Measurements from ENCODE around the gene ABHD8. TPM values are rescaled to one million over a fixed set of nuclear protein-coding genes. Genes with fewer than 3 reads are reported as not detected.

ABHD8 gene
- total and polyA plus RNA-seq, 2 donors from 2014 or later: 9.6 to 20.0 TPM

DNA sequence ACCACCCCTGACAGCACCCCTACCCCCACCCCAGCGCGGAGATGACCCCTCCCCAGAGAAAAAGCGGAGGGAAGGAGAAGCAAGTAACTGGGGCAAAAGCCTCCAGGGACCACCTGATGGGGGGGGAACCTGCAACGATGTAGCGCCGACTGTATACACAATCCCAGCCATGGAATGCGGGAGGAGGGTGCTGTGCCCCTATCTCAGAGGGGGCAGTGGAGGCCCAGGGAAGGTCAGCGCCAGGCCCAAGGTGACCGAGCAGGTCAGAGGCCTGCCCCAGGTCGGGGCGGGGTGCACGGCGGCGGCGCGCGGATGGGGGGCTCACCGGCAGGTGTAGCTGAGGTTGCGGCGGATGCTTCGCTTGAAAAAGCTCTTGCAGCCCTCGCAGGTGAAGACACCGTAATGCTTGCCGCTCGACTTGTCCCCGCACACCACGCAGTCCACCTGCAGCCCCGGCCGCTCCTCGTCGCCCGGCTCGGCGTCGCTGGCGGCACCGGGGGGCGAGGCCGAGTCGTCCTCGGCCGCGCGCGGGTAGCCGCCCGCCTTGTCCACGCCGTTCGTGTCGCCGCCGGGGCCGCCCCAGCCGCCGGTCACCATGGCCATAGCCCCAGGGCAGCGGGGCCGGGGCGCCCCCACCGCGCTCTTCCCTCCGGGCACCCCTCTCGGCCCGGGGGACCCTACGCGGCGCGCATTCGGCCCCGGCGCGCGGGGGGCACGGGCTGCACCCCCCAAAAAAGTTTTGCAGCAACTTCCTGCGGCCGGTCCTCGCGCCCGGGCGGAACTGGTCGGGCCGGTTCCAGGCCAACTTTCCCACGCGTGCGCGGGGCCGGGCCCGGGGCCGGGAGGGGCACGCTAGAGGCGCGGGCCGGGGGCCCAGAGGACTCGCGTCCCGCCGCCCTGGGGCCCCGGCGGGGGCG lies 58.3 kb downstream of the ABHD8 start:
- Histone ChIP-seq H3K4me1 (ENCODE audit: control insufficient read depth in 2 of 3, insufficient read depth in 2 of 3, low read depth in 1 of 3, low read length in 3 of 3) (peaks cover 2 to 30% (median 28%) of the 10 kb centered on the region in 3 donors), H3K27me3 (ENCODE audit: control insufficient read depth, insufficient read depth, low read length) (no peaks in the 10 kb centered on the region), H3K27ac (ENCODE audit: low read depth in 2 of 2, low read length in 2 of 2) (peak overlapping the region; percentile 87 to 88), H3K36me3 (ENCODE audit: control insufficient read depth in 2 of 3, insufficient read depth in 3 of 3, low read length in 3 of 3) (peaks cover 0 to 6% (median 0%) of the 10 kb centered on the region in 3 donors), H3K9me3 (ENCODE audit: control insufficient read depth in 2 of 3, insufficient read depth in 1 of 3, low read length in 3 of 3) (no peaks in the 10 kb centered on the region), H3K9ac (ENCODE audit: low read length in 3 of 3) (peak overlapping the region; percentile 42 to 81 (median 69)), H3K4me3 (ENCODE audit: low read length in 3 of 3) (peak overlapping the region; percentile 69 to 86 (median 82))
- DNase-seq: peak in 2 of 5 donors; percentile 60 to 76
- no peak for FAIRE-seq
- intact Hi-C loops (cut with DNase I): no loop called here
- TF ChIP-seq, protein P1, sequence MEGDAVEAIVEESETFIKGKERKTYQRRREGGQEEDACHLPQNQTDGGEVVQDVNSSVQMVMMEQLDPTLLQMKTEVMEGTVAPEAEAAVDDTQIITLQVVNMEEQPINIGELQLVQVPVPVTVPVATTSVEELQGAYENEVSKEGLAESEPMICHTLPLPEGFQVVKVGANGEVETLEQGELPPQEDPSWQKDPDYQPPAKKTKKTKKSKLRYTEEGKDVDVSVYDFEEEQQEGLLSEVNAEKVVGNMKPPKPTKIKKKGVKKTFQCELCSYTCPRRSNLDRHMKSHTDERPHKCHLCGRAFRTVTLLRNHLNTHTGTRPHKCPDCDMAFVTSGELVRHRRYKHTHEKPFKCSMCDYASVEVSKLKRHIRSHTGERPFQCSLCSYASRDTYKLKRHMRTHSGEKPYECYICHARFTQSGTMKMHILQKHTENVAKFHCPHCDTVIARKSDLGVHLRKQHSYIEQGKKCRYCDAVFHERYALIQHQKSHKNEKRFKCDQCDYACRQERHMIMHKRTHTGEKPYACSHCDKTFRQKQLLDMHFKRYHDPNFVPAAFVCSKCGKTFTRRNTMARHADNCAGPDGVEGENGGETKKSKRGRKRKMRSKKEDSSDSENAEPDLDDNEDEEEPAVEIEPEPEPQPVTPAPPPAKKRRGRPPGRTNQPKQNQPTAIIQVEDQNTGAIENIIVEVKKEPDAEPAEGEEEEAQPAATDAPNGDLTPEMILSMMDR (IDR thresholded peaks at IDR 0.05; ENCODE audit: borderline replicate concordance, extremely low read depth, insufficient read depth): no peak

DNA sequence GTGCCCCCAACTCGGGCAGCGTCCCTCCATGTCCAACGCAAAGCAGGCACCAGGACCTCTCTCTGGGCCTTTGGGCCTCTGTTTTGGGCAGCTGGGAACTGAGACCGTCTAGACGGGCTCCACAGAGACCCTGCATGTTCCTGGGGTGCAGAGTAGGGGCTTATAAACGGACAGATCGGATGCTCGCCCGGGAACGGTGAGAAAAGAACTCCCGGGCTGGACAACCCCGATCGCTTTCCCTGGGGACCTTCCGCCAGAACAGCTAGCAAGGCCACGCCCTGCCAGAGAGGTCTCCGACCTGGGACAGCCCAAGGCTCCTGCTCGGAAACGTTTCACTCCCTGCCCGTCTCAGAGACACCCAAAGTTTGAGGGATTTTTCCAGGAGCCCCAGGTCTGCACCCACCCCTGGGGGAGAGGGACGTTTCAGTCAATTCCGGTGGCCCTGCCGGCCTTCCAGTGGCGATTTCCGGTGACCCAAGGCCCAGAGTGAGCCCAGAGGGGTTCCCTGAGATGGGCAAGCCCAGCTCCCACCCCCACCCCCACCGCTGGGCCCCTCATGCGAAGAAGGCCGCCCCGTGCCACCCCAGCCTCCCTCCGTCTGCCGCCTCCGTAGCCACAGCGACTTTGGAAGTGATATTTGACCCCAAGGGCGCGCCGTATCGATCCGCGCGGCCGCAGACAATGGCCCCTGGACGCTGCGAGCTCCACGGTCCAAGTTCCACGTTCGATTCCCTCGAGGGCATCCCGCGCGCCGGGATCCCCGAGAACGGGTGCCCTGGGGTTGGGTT lies 59.2 kb downstream of the ABHD8 start:
- Histone ChIP-seq H3K4me3 (ENCODE audit: low read length in 3 of 3) (peak overlapping the region; percentile 69 to 86 (median 82)), H3K27me3 (ENCODE audit: control insufficient read depth, insufficient read depth, low read length) (no peaks in the 10 kb centered on the region), H3K4me1 (ENCODE audit: control insufficient read depth in 2 of 3, insufficient read depth in 2 of 3, low read depth in 1 of 3, low read length in 3 of 3) (peaks cover 2 to 30% (median 28%) of the 10 kb centered on the region in 3 donors), H3K9ac (ENCODE audit: low read length in 3 of 3) (peak overlapping the region; percentile 30 to 81 (median 69)), H3K36me3 (ENCODE audit: control insufficient read depth in 2 of 3, insufficient read depth in 3 of 3, low read length in 3 of 3) (peaks cover 0 to 8% (median 0%) of the 10 kb centered on the region in 3 donors), H3K9me3 (ENCODE audit: control insufficient read depth in 2 of 3, insufficient read depth in 1 of 3, low read length in 3 of 3) (no peaks in the 10 kb centered on the region), H3K27ac (ENCODE audit: low read depth in 2 of 2, low read length in 2 of 2) (peak overlapping the region; percentile 87 to 88)
- TF ChIP-seq, protein P1 (IDR thresholded peaks at IDR 0.05; ENCODE audit: borderline replicate concordance, extremely low read depth, insufficient read depth): no peak
- DNase-seq (peak; percentile 31 to 87 (median 54)), FAIRE-seq (no peak)
- intact Hi-C loops (cut with DNase I): no loop called here

DNA sequence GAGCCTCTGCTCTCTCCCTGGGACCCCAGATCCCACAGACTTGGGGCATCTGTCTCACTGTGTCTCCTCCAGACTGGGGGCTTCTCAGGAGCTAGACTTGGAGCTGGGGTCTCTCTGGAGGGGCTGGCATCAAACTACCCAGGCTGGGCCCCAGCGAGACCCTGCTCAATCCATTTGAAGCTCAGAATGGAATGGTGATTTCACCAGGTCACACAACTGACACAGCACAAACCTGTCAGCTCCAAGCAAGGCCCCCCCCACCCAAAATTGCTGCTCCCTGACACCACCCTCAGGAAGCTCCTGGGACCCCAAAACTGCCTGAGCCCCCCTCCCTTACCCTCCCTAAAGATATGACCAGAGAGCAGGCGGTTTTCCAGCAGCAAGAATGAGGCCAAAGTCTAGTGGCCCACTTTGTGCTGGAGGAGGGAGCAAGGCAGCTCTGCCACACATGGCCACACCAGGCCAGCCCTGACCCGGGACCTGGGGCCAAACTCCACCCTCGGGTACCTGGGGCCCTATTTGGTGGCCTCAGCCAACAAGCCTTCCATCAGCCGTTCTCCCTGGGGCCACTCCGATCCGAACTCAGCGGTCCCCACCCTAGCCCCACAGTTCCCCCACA lies 59.9 kb downstream of the ABHD8 start:
- TF ChIP-seq, protein P1 (IDR thresholded peaks at IDR 0.05; ENCODE audit: borderline replicate concordance, extremely low read depth, insufficient read depth): no peak
- Histone ChIP-seq H3K4me3 (ENCODE audit: low read length in 3 of 3) (peak overlapping the region; percentile 69 to 86 (median 82)), H3K9ac (ENCODE audit: low read length in 3 of 3) (peak overlapping the region in 1 of 3 donors; percentile 81), H3K27me3 (ENCODE audit: control insufficient read depth, insufficient read depth, low read length) (no peaks in the 10 kb centered on the region), H3K27ac (ENCODE audit: low read depth in 2 of 2, low read length in 2 of 2) (peak overlapping the region; percentile 87 to 88), H3K36me3 (ENCODE audit: control insufficient read depth in 2 of 3, insufficient read depth in 3 of 3, low read length in 3 of 3) (peaks cover 0 to 12% (median under 1%) of the 10 kb centered on the region in 3 donors), H3K4me1 (ENCODE audit: control insufficient read depth in 2 of 3, insufficient read depth in 2 of 3, low read depth in 1 of 3, low read length in 3 of 3) (peaks cover 2 to 28% (median 27%) of the 10 kb centered on the region in 3 donors), H3K9me3 (ENCODE audit: control insufficient read depth in 2 of 3, insufficient read depth in 1 of 3, low read length in 3 of 3) (no peaks in the 10 kb centered on the region)
- DNase-seq (peak in 4 of 5 donors; percentile 22 to 59 (median 46)), FAIRE-seq (no peak)
- intact Hi-C loops (cut with DNase I): no loop called here

Data from kidney (tissue), 14 donors.